ENCODE results near the gene IL17RB. TPM values are rescaled to one million over a fixed set of nuclear protein-coding genes. Genes with fewer than 3 reads are reported as not detected.

The IL17RB gene
- total RNA-seq, 1 donor from 2014 or later: 23.2 TPM

- peak; percentile 17 for ATAC-seq
- DNase-seq (ENCODE audit: low spot score): peak; percentile 44
Observed at GRCh38 chr3:53811143-53811927, 35.0 kb upstream of the IL17RB start.

GRCh38 chr3:53812434-53812833, 33.9 kb upstream of the IL17RB start:
- ATAC-seq: peak; percentile 10
- DNase-seq (ENCODE audit: low spot score): no peak

DNA sequence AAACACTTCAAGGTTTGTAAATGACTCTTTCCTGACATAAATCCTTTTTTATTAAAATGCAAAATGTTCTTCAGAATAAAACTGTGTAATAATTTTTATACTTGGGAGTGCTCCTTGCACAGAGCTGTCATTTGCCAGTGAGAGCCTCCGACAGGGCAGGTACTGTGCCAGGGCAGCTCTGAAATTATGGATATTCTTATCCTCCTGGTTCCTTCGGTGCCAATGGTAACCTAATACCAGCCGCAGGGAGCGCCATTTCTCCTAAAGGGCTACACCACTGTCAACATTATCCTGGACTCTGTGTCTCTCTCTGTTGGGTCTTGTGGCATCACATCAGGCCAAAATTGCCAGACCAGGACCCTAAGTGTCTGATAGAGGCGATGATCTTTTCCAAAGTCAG, 33.1 kb upstream of the IL17RB start:
- DNase-seq (ENCODE audit: low spot score) (peak; percentile 43), ATAC-seq (peak; percentile 4)

- DNase-seq (ENCODE audit: low spot score) (peak; percentile 41), ATAC-seq (no peak)
Observed at GRCh38 chr3:53813876-53814275, 32.5 kb upstream of the IL17RB start.

GRCh38 chr3:53815067-53815466, 31.3 kb upstream of the IL17RB start:
- DNase-seq (ENCODE audit: low spot score): peak; percentile 40
- ATAC-seq: no peak

- DNase-seq (ENCODE audit: low spot score) (no peak), ATAC-seq (no peak)
Observed at GRCh38 chr3:53815651-53816050, 30.7 kb upstream of the IL17RB start.

DNA sequence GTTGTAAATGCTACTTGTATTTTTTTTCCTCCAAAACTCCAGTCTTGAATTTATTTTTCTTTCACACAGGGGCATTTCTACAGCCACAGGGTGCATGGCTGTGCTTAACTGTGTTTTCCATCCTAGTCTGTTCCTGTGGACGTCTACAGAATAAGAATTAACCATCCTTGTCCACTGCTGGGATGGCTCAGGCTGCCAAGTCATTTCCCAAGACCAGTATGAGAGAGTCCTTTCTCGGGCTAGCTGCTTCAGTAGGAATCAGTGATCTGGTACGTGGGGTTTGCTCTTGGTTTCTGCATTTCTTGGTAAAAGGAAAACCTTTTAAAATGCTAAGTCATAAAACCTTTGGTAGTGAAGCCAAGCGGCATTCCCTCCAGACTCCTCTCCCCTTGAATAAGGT, 29.9 kb upstream of the IL17RB start:
- DNase-seq (ENCODE audit: low spot score) (no peak), ATAC-seq (no peak)

GRCh38 chr3:53817211-53817610, 29.2 kb upstream of the IL17RB start:
- DNase-seq (ENCODE audit: low spot score): peak; percentile 38
- ATAC-seq: no peak

DNA sequence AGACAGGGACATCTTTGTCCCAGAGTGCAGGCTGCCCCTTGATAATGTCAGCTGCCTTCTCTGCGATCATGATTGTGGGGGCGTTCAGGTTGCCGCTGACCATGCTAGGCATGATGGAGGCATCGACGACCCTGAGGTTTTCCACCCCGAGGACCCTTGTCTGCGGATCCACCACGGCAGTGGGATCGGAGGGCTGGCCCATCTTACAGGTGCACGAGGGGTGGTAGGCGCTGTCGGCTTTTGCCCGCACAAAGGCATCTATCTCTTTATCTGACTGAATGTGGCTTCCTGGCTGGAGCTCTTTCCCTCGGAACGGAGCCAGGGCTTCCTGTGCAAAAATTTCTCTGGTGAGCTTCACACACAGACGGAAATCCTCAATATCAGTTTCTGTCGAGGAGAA, 28.6 kb upstream of the IL17RB start:
- DNase-seq (ENCODE audit: low spot score): peak; percentile 42

DNA sequence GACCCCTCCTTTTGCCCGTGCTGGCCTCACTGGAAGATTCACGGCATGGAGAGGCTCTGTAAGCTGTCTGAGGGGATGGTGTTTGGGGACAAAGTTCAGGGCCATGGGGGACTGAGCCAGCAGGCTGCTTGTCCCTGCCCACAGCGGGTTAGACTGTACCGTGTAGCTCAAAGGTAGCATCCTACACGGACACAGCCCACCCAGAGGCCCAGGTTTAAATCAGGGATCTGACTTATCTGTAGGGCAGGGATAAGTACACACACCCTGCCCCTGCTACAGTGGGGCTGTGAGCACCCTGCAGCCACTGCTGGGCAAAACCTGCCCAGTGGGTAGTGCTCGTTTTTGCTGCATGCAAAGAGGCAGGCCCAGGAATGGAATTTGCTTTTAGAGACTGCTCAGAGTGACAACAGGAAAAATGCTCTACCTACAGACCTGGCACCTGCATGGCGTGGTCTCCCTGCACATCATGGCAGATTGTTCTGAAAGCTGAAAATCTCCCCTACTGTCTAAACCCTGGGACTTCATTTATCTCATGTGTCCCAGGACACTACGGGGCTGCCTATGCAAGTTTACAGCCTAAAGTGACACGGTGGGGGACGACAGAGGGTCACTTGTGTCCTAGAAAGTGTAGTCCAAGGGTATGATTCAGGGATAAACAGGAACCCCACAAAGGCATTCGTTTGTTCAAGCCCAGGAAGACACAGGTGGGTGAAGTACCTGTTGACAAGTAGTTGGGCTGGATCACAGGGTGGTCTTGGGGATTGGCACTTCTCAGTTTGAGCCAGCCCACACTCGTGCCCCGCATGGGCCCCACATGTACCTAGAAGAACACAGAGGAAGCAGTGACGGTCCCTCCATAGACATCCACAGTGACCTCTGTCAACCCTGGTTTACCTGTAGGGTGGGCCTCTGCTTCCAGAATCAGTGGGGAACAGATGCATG, 27.9 kb upstream of the IL17RB start:
- ATAC-seq: peak; percentile 46
- peak; percentile 42 for DNase-seq (ENCODE audit: low spot score)

More for the DNA sequence above, 28.6 kb upstream of the IL17RB start:
- ATAC-seq: no peak

DNA sequence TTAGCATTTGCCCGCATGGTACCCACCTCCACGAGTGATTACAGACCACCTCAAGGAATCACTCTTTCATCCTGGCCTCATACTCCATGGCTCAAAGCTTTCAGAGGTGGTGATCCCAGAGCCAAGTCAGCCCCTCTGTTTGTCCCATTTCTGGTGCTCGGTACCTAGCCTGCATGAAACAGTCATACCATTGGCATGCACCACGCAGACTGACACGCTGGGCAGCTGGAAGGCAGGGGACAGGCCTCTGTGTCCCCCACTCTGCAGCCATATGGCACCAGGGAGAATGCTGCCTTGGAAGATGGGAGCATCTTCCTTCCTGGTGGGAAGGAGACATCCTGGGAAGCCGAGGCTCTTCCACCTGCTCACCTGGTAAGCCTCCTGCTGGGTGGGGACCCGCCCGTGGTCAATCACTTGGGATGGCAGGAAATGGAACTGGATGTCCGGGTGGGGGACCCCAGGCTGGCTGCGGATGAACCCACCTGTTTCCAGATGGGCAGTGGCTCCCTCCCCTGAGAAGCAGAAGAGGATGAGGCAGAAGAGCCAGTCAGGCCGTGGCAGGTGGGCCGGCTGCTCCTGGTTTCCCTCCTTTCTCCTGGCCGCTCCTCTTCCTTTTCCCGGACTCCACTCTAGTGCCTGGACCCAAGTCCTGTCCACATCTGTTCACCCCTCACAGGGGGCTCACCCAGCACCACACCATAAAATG, 27.1 kb upstream of the IL17RB start:
- ATAC-seq (no peak), DNase-seq (ENCODE audit: low spot score) (peak; percentile 37)

DNA sequence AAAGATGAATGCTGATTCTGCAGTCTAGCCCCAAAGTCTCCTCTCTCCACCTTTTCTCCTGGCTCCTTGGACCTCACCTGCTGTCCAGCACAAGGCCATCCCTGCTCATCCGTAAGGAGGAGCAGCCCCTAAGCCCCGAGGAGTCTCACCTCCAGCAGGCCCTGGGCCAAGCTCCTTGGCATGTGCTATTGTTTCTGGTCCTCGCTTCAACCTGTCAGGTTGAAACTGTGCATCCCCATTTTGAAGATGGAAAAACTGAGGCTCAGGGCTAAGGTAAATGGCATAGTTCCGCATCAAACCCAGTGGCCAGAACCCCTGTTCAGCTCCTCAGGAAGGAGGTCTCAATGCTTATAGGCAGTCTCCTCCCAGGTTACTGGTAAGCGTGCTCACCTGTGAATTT, 26.3 kb upstream of the IL17RB start:
- ATAC-seq: no peak
- DNase-seq (ENCODE audit: low spot score): no peak

- DNase-seq (ENCODE audit: low spot score) (peak; percentile 40), ATAC-seq (no peak)
Observed at GRCh38 chr3:53820756-53821580, 25.4 kb upstream of the IL17RB start.

- DNase-seq (ENCODE audit: low spot score) (no peak), ATAC-seq (no peak)
Observed at GRCh38 chr3:53821631-53822121, 24.7 kb upstream of the IL17RB start.

DNA sequence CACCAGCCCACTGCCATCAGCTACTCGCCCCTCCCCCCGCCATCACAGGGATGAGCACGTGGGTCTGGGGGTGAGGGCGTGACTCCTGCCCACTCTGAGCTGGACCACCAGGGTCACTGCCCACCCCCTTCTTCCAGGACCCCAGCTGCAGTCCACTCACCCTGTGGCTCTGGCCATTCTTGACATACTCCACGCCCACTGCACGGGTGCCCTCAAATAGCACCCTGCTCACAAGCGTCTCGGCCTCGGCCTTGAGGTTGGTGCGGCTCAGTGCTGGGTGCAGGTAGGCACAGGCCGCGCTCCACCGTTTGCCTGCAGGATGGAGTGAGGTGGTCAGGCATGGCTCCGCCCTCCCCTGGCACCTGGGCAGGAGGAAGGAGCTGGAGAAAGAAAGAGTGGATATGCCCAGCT, 24.0 kb upstream of the IL17RB start:
- DNase-seq (ENCODE audit: low spot score) (peak; percentile 41), ATAC-seq (no peak)

DNA sequence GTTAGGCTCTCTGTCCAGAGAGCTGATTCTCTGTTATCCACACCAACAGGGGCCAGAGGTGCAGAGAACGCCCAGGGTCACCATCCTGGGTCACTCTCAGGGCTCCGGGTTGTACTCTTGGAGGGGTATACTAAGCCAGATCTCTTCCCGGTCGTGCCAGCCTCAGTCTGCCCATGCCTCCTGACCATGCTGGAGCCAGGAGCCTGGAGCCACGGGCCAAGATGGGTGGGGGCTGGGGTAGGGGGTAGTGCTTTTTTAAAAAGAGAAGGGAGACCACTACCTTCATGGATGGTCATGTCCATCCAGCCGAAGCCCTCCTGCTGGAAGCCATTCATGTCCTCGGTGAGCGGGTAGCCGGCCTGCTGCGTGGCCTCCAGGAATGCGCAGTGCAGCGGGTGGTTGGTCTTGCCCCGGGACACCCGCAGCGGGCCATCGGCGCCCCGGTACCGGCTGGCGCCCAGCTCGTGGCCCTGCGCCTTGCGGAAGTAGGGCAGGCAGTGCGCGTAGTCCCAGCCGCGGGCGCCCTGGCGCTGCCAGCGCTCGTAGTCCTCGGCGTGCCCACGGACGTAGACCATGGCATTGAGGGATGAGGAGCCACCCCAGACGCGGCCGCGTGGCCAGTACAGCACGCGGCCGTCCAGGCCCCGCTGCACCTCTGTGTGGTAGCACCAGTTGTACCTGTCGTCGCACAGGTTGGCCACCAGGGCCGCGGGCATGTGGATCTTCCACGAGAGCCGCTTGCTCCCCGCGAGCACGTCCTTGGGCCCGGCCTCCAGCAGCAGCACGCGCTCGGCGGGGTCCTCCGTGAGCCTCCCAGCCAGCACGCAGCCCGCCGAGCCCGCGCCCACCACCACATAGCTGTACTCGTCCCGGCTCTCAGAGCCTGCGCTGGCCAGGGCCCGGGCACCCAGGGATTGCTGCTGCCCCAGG, 23.1 kb upstream of the IL17RB start:
- DNase-seq (ENCODE audit: low spot score): peak; percentile 44
- ATAC-seq: peak; percentile 6

DNA sequence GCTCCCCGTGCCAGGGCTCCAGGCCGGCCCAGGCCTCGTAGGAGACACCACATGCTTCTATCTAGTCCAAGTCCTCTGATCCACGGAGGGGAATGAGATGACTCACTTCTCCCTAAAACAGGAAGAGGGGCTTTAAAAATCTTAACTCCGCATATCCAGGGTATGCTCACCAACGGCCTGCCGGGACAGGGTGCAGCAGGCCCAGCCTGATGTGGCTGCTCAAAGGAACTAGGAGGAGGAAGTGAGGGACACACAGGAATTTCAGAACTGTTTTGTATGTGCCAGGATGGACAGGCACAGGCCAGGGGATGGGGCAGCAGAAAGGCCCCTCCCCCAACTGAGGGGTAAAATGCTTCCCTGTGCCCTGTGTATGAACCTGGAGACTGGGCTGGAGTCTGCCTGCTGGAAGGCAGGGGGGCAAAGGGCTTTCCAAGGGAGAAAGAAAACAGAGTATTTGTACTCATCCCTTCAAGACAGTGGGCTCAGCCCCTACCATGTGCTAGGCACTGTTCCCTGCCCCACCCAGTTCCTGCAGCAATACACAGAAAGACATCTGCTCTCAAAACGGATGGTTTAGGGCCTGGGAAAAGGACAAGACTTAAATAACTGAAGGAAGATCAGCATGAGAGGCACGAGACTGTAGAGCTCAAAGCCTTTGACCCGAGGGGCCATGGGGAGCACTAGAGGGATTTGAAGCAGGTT, 22.3 kb upstream of the IL17RB start:
- ATAC-seq: no peak

GRCh38 chr3:53824795-53825194, 21.6 kb upstream of the IL17RB start:
- ATAC-seq (no peak), DNase-seq (ENCODE audit: low spot score) (no peak)

More for the DNA sequence above, 22.3 kb upstream of the IL17RB start:
- DNase-seq (ENCODE audit: low spot score): no peak
